GM19099 (cell line): Measurements from ENCODE around the gene BMPR2.

Source experiments
- POLR2A ChIP-seq: IDR thresholded peaks from 3 replicates; pipeline ENCODE4 v1.6.1; 2011; ENCODE audit warnings: low read depth; ENCODE audit not compliant: insufficient read length; ENCODE audit errors: extremely low read depth

Gene BMPR2

DNA sequence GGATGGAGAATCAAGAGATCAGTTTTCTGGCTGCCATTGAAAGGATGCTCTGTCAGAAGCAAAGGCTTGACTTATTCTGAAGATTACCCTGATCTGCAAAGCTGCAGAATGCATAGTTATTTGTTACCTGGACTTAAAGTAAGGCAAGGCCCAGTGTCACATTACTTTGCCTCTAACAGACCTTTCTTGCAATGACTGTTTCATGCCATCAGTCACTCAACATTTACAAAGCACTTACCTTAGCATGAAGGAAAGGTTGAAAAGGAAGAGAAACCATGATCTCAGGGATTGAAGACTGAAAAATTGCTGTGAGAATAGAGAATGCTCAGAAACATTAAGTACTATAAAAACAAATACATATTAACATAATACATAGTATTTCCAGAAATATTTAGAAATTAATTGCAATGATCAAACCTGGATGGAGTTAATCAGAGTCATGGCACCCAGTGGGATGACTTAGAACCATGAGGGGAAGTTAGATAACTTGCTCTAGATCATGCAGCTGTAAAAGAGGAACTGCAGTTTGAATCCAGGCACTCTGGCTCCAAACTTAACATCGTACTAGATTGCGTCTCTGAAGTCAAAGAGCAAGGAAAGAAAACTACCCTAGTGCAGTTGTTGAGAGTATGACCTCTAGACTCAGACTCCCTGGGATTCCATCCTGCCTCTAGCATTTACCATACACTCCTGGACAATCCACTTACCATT, 232.2 kb downstream of the BMPR2 start:
- no peak for TF ChIP-seq POLR2A

DNA sequence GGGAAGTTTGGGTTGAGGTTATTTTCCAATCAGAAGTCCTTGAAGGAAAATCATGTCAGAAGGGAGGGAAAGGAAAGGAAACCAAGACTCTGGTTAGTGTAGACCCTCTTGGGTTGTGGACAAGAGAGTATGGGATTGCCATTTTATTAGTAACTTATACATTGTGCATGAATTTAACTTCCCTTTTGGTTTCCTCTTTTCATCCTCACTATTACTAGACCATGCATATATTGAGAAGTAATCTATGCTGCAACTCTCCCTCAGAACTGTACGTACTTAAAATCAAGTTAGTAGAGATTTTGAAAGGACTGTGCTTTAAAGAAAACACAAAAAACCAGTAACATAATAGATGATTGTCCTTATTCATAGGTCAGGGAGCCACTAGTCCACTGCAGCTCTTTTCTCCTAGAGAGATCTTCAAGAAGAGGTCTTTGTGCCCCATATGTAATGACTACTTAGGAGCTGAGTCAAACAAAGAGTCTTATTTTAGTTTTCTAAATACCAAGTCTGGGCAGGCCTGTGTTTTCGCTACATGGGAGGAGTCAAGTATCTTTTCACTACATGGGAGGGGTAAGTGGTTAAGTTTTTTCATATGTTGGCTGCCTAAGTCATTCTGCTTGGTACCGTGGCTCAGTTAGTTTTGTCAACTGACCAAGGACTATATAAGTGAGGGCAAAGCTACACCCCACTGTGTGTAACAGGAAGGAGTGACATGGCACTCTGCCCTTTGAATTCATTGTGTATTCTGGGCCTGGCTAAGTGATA, 233.4 kb downstream of the BMPR2 start:
- peak; percentile 23 for TF ChIP-seq POLR2A

DNA sequence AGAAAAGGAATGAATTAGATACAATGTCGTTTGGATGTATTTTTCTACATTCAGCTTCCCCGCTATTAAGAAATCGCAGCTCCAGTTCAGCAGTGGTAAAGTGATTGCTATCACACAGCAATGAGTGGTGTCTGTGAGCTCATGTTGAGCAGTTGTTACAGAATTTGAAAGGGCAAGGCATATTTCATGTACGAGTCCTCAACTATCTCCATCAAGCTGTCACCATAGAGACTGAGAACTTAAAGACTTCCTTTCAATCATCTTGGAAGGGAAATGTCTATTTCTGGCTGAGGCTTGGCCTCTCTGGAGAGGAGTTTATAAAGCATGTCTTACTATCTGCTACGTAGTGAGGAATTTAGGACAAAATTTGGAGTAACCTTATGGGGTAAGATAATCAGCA, 234.3 kb downstream of the BMPR2 start:
- TF ChIP-seq POLR2A = no peak

DNA sequence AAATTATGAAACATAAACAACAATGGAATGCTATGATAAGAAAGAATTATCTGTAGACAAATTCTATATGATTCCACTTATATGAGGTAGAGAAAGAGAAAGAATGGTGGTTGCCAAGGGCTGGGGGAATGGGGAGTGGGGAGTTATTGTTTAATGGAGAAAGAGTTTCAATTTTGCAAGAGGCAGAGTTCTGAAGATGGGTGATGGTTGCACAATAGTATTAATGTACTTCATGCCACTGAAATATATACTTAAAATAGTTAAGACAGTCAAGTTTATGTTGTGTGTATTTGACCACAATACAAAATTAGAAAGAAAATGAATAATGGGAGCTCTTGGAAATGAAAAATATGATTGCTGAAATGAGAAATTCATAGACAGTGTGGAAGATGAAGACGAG, 236.0 kb downstream of the BMPR2 start:
- TF ChIP-seq POLR2A = no peak

DNA sequence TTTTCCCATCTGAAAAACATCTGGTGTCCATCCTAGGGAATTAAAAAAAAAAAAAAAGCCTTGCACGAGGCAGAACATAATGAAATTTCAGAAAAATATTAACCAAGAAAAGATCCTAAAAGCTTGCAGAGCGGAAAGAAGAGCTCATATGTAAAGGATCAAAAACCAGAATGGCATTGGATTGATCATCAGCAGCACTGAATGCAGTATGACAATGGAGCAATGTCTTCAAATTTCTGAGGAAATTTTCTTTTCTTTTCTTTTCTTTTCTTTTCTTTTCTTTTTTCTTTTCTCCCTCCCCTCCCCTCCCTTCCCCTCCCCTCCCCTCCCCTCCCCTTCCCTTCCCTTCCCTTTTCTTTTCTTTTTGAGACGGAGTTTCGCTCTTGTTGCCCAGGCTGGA, 237.4 kb downstream of the BMPR2 start:
- no peak for TF ChIP-seq POLR2A
